GM12878 (cell line): ENCODE measurements around the gene TMPRSS11D. TPM values are rescaled to one million over a fixed set of nuclear protein-coding genes. Genes with fewer than 3 reads are reported as not detected.

Experiments
- ATAC-seq: fragments of 200-7000 bp; cut with Tn5 transposase; 3 replicates; pipeline ENCODE4 v1.9.1; 2020; ENCODE audit warnings: mild to moderate bottlenecking, moderate library complexity
- BruUV-seq: library from RNA; stranded (reverse); fragments of 400-500 nt; replicated peaks from 2 replicates; lab custom pipeline; 2021; lab: Mats Ljungman, UMichigan
- CTCF ChIA-PET: fragments of 300-600 bp; sonication (Branson Sonifier 250); formaldehyde crosslinking; extraction: SDS; loops from one replicate; lab custom pipeline; 2021; ENCODE audit warnings: inconsistent platforms; lab: Yijun Ruan, JAX
- POLR2A ChIA-PET: fragments of 350-600 bp; formaldehyde crosslinking; extraction: SDS; loops from one replicate; lab custom pipeline; 2021; ENCODE audit warnings: inconsistent platforms; lab: Charles Lee
- RAD21 ChIA-PET: fragments of 300-600 bp; sonication (Branson Sonifier 250); formaldehyde crosslinking; loops from one replicate; lab custom pipeline; 2023; ENCODE audit warnings: antibody characterized with exemption; ENCODE audit not compliant: unreplicated experiment; lab: Charles Lee
- SMC1A ChIA-PET: fragments of 300-600 bp; sonication (Branson Sonifier 250); formaldehyde crosslinking; loops from one replicate; lab custom pipeline; 2023; ENCODE audit not compliant: unreplicated experiment, uncharacterized antibody; lab: Charles Lee
- DNase-seq: peaks from one replicate; pipeline ENCODE4 v3.0.0-alpha.2; 2011; ENCODE audit warnings: low read depth, low spot score
- FAIRE-seq: peaks from 3 replicates; lab custom pipeline; 2011; peaks lifted over from hg19 to GRCh38; lab: Jason Lieb, UNC
- H2AFZ ChIP-seq: 2 replicates; pipeline ENCODE4 v1.6.0; 2011; ENCODE audit warnings: low read depth, low read length, control low read depth; ENCODE audit not compliant: control insufficient read depth
- H3K27ac ChIP-seq: 2 replicates; pipeline ENCODE4 v1.5.1; 2011; ENCODE audit warnings: control low read depth; ENCODE audit not compliant: control insufficient read depth, insufficient read depth
- H3K27me3 ChIP-seq, 2 experiments: replicated peaks in 1 of 2; 2 replicates each; pipeline versions ENCODE4 v1.6.0 to v1.6.1; 2011; ENCODE audit warnings: low read length in 1 of 2; ENCODE audit not compliant: control insufficient read depth in 2 of 2, insufficient read depth in 2 of 2
- H3K36me3 ChIP-seq, 2 experiments: 2 replicates each; pipeline ENCODE4 v1.5.1; 2011; ENCODE audit warnings: low read length in 1 of 2; ENCODE audit not compliant: control insufficient read depth in 2 of 2, insufficient read depth in 2 of 2
- H3K4me1 ChIP-seq: 2 replicates; pipeline ENCODE4 v1.6.1; 2011; ENCODE audit warnings: mild to moderate bottlenecking, low read length, moderate library complexity, mixed read lengths; ENCODE audit not compliant: control insufficient read depth, insufficient read depth
- H3K4me2 ChIP-seq: 2 replicates; pipeline ENCODE4 v1.6.0; 2011; ENCODE audit warnings: control low read depth; ENCODE audit not compliant: control insufficient read depth, insufficient read depth
- H3K4me3 ChIP-seq: fragments of 200-600 bp; sonication (generic); 2 replicates; pipeline ENCODE4 v1.5.1; 2016
- H3K79me2 ChIP-seq: 2 replicates; pipeline ENCODE4 v1.6.0; 2011; ENCODE audit warnings: low read length; ENCODE audit not compliant: control insufficient read depth, insufficient read depth
- H3K9ac ChIP-seq: 2 replicates; pipeline ENCODE4 v1.8.0; 2011; ENCODE audit warnings: low read length, control low read depth, mixed read lengths; ENCODE audit not compliant: control insufficient read depth, insufficient read depth
- H3K9me3 ChIP-seq: replicated peaks from 3 replicates; pipeline ENCODE4 v1.5.1; 2011; ENCODE audit warnings: mild to moderate bottlenecking, low read length; ENCODE audit not compliant: control insufficient read depth, insufficient read depth
- H4K20me1 ChIP-seq: 2 replicates; pipeline ENCODE4 v1.6.0; 2011; ENCODE audit not compliant: control insufficient read depth, insufficient read depth
- CBFB ChIP-seq: IDR thresholded peaks from 2 replicates; pipeline ENCODE4 v1.6.1; 2016; ENCODE audit warnings: antibody characterized with exemption, low read depth
- CBX5 ChIP-seq: sonication (generic); IDR thresholded peaks from 2 replicates; pipeline ENCODE4 v1.6.1; 2016; ENCODE audit warnings: low read depth, moderate library complexity, mild to moderate bottlenecking, inconsistent platforms
- CHD4 ChIP-seq: fragments of 200-600 bp; sonication (generic); IDR thresholded peaks from 2 replicates; pipeline ENCODE4 v1.6.1; 2016; ENCODE audit warnings: mild to moderate bottlenecking
- EGR1 ChIP-seq, 2 experiments: IDR thresholded peaks; 1 replicate in 1 of 2; 2 replicates in 1 of 2; pipeline ENCODE4 v1.6.1; 2011 to 2012; ENCODE audit warnings: low read depth in 2 of 2, low read length in 2 of 2, borderline replicate concordance in 1 of 2, mild to moderate bottlenecking in 1 of 2, moderate library complexity in 1 of 2
- FOS ChIP-seq: IDR thresholded peaks from 3 replicates; pipeline ENCODE4 v1.6.1; 2011; ENCODE audit warnings: borderline replicate concordance; ENCODE audit not compliant: insufficient read length; ENCODE audit errors: extremely low read depth
- MYC ChIP-seq: IDR thresholded peaks from 2 replicates; pipeline ENCODE4 v1.6.1; 2011; ENCODE audit warnings: mild to moderate bottlenecking, low read length, moderate library complexity, inconsistent platforms; ENCODE audit not compliant: insufficient read depth, insufficient replicate concordance, insufficient read length, severe bottlenecking
- NR2F1 ChIP-seq: fragments of 450-650 bp; conservative IDR thresholded peaks from 2 replicates; pipeline ENCODE4 v1.6.1; 2017; ENCODE audit warnings: mild to moderate bottlenecking
- NRF1 ChIP-seq: conservative IDR thresholded peaks from 2 replicates; pipeline ENCODE4 v1.6.1; 2011; ENCODE audit warnings: mild to moderate bottlenecking, low read depth, low read length, improper control_type of control experiment
- POLR2AphosphoS2 ChIP-seq: IDR thresholded peaks from 2 replicates; pipeline ENCODE4 v1.6.1; 2011; ENCODE audit warnings: low read depth, mild to moderate bottlenecking, low read length, improper control_type of control experiment, moderate library complexity
- STAT3 ChIP-seq: IDR thresholded peaks from 2 replicates; pipeline ENCODE4 v1.6.1; 2011; ENCODE audit warnings: low read depth, low read length, improper control_type of control experiment
- TARDBP ChIP-seq: IDR thresholded peaks from 2 replicates; pipeline ENCODE4 v1.6.1; 2016; ENCODE audit warnings: borderline replicate concordance
- YBX1 ChIP-seq: fragments of 450-650 bp; IDR thresholded peaks from 2 replicates; pipeline ENCODE4 v1.6.1; 2016; ENCODE audit warnings: antibody characterized with exemption
- ZBED1 ChIP-seq: IDR thresholded peaks from 2 replicates; pipeline ENCODE4 v1.6.1; 2016; ENCODE audit warnings: borderline replicate concordance
- whole genome bisulfite sequencing: methylation state at CpG from one replicate; pipeline ENCODE4 v1.1.6; 2016; ENCODE audit warnings: low lambda C conversion rate; ENCODE audit not compliant: insufficient replicate concordance, insufficient coverage; ENCODE audit errors: missing lambda C conversion rate; 5-methylcytosine and 5-hydroxymethylcytosine counted together
- in situ Hi-C: fragments of 300-500 bp; cut with MboI; formaldehyde crosslinking; loops from 9 replicates; pipeline ENCODE4 v1.14.3; 2018; ENCODE audit warnings: mixed read lengths
- intact Hi-C: fragments of 100-400 bp; cut with micrococcal nuclease; formaldehyde crosslinking; loops from one replicate; pipeline ENCODE4 v1.14.2; 2022; ENCODE audit not compliant: unreplicated experiment
- polyA plus RNA-seq, 11 experiments: library from polyadenylated mRNA; depleted of rRNA in 4 of 11; unstranded in 6 of 11; stranded (reverse) in 5 of 11; fragments of >200 nt; fragmentation: Nextera tagmentation in 4 of 11; fragmentation: Illumina TruSeq in 1 of 11; extraction: Ambion mirVana in 4 of 11; extraction: Trizol in 1 of 11; gene quantifications; 1 replicate in 1 of 11; 2 replicates in 10 of 11; pipeline versions ENCODE4 v1.2.1 to v1.2.3, GENCODE V29; 2011 to 2016; ENCODE audit warnings: inconsistent platforms in 2 of 11, missing spikeins in 2 of 11, low read depth in 1 of 11
- total RNA-seq, 4 experiments: library from RNA; depleted of rRNA in 3 of 4; stranded (reverse); fragments of >200 nt in 3 of 4; fragmentation: Illumina TruSeq in 1 of 4; extraction: Trizol in 1 of 4; gene quantifications; 2 replicates each; pipeline versions ENCODE4 v1.2.1 to v1.2.3, GENCODE V29; 2013 to 2021
- TF ChIP-seq, protein P1 (sequence below): fragments of 450-650 bp; IDR thresholded peaks from 2 replicates; pipeline ENCODE4 v1.6.1; 2016; ENCODE audit warnings: mild to moderate bottlenecking

The TMPRSS11D gene
- total and polyA plus RNA-seq, 10 of the 15 experiments (the other 5 are each of a cell fraction or from before 2014, with no cell fraction given) = not detected

DNA sequence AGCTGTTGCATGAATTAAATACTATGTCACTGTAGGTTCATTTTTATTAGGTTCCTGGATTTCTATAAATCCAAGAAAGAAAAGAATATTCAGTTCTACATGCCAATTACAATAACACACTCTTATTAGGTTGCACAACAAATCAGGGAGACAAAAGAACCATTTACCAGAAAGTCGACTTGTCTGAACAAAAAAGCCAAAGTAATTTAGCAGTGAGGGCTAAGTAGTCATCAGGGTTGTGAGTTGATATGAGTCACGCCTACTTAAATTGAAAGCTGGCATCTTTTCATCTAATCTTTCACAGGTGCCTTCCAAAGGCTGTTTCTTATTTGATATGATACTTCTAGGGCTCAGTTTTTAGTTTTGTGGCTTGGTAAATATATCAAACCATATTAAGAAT is 104.2 kb downstream of the TMPRSS11D start:
- ChIA-PET RAD21 (no interaction called here), SMC1A (no interaction called here), POLR2A (no interaction called here), CTCF (interaction anchor here (1.3 kb wide), 1 partner anchor 33 kb away, joined by 3 read pairs; no protein-coding TSS in a partner anchor)
- TF ChIP-seq ZBED1 = no peak
- no peak for TF ChIP-seq CHD4
- TF ChIP-seq POLR2AphosphoS2 = no peak
- no peak for TF ChIP-seq STAT3
- no peak for TF ChIP-seq EGR1 (IDR thresholded peaks at IDR 0.05; ENCODE audit: borderline replicate concordance in 1 of 2, low read depth in 2 of 2, low read length in 2 of 2)
- TF ChIP-seq NRF1 = no peak
- TF ChIP-seq CBFB = no peak
- TF ChIP-seq YBX1 = no peak
- no peak for TF ChIP-seq NR2F1
- TF ChIP-seq, protein P1, sequence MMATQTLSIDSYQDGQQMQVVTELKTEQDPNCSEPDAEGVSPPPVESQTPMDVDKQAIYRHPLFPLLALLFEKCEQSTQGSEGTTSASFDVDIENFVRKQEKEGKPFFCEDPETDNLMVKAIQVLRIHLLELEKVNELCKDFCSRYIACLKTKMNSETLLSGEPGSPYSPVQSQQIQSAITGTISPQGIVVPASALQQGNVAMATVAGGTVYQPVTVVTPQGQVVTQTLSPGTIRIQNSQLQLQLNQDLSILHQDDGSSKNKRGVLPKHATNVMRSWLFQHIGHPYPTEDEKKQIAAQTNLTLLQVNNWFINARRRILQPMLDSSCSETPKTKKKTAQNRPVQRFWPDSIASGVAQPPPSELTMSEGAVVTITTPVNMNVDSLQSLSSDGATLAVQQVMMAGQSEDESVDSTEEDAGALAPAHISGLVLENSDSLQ = no peak
- no peak for TF ChIP-seq FOS
- TF ChIP-seq TARDBP = no peak
- TF ChIP-seq CBX5 = no peak
- no peak for TF ChIP-seq MYC
- Histone ChIP-seq H3K79me2 (no peaks in the 10 kb centered on the region), H3K27ac (no peak overlapping the region), H3K9me3 (no peaks in the 10 kb centered on the region), H3K4me3 (no peak overlapping the region), H3K4me1 (no peaks in the 10 kb centered on the region), H2AFZ (no peak overlapping the region), H3K4me2 (no peak overlapping the region), H3K9ac (no peak overlapping the region), H3K36me3 (no peaks in the 10 kb centered on the region), H4K20me1 (no peaks in the 10 kb centered on the region), H3K27me3 (no peaks in the 10 kb centered on the region)
- no TSS peak for BruUV-seq
- FAIRE-seq (no peak), ATAC-seq (no peak), DNase-seq (no peak)
- intact Hi-C loops = no loop called here
- in situ Hi-C loops = no loop called here
- WGBS = 47% methylated on average over 2 of the region's 2 CpGs
